PFSK-1 (cell line): Measurements from ENCODE around the gene TNFRSF13B.

Source experiments
- FOXP2 ChIP-seq: optimal IDR thresholded peaks from 2 replicates; pipeline ENCODE3; 2011; ENCODE audit warnings: borderline replicate concordance, control low read depth, inconsistent platforms; ENCODE audit not compliant: insufficient read depth; ENCODE audit errors: extremely low read length, extremely low read depth
- POLR2AphosphoS5 ChIP-seq: IDR thresholded peaks from 2 replicates; pipeline ENCODE4 v1.6.1; 2012; ENCODE audit warnings: low read depth, mild to moderate bottlenecking, control low read depth, low read length, moderate library complexity
- SIN3A ChIP-seq: IDR thresholded peaks from 2 replicates; pipeline ENCODE4 v1.6.1; 2012; ENCODE audit warnings: mild to moderate bottlenecking, low read length, moderate library complexity, borderline replicate concordance; ENCODE audit not compliant: insufficient read depth
- TAF1 ChIP-seq: IDR thresholded peaks from 2 replicates; pipeline ENCODE4 v1.6.1; 2012; ENCODE audit warnings: low read length, control low read depth, borderline replicate concordance; ENCODE audit not compliant: insufficient read depth
- TF ChIP-seq, protein P1 (sequence below), 2 experiments: IDR thresholded peaks; 2 replicates each; pipeline versions ENCODE4 v1.6.1 to v1.8.0; 2011 to 2012; ENCODE audit warnings: low read depth in 2 of 2, low read length in 2 of 2, control low read depth in 1 of 2, inconsistent platforms in 1 of 2, mild to moderate bottlenecking in 1 of 2, moderate library complexity in 1 of 2; ENCODE audit not compliant: insufficient read depth in 1 of 2

TNFRSF13B gene

DNA sequence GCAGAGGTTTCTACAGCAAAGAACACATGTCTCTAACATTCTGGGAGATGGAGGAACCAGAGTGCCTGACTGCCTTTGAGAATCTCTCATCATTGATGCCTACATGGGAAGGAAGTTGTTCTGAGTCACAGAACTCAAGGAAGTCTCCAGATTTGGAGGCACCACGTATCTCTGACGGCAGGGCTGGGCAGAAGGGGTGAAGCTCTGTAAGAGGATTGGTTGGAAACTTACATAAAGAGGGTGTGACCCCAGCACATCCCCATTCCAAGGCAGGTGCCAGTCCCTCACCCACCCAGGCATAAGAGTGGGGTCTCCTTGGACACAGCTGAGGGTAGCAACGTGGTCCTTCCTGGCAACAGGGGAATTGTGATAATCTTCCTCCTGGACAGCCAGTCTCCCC is 17.4 kb downstream of the TNFRSF13B start:
- TF ChIP-seq, protein P1, sequence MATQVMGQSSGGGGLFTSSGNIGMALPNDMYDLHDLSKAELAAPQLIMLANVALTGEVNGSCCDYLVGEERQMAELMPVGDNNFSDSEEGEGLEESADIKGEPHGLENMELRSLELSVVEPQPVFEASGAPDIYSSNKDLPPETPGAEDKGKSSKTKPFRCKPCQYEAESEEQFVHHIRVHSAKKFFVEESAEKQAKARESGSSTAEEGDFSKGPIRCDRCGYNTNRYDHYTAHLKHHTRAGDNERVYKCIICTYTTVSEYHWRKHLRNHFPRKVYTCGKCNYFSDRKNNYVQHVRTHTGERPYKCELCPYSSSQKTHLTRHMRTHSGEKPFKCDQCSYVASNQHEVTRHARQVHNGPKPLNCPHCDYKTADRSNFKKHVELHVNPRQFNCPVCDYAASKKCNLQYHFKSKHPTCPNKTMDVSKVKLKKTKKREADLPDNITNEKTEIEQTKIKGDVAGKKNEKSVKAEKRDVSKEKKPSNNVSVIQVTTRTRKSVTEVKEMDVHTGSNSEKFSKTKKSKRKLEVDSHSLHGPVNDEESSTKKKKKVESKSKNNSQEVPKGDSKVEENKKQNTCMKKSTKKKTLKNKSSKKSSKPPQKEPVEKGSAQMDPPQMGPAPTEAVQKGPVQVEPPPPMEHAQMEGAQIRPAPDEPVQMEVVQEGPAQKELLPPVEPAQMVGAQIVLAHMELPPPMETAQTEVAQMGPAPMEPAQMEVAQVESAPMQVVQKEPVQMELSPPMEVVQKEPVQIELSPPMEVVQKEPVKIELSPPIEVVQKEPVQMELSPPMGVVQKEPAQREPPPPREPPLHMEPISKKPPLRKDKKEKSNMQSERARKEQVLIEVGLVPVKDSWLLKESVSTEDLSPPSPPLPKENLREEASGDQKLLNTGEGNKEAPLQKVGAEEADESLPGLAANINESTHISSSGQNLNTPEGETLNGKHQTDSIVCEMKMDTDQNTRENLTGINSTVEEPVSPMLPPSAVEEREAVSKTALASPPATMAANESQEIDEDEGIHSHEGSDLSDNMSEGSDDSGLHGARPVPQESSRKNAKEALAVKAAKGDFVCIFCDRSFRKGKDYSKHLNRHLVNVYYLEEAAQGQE (IDR thresholded peaks at IDR 0.05; ENCODE audit: insufficient read depth in 1 of 2, low read depth in 2 of 2, low read length in 2 of 2) = no peak
- TF ChIP-seq FOXP2 (no peak), TAF1 (no peak), POLR2AphosphoS5 (no peak), SIN3A (no peak)

- TF ChIP-seq SIN3A (no peak), TAF1 (no peak), FOXP2 (no peak), POLR2AphosphoS5 (no peak)
- TF ChIP-seq, protein P1 (IDR thresholded peaks at IDR 0.05; ENCODE audit: insufficient read depth in 1 of 2, low read depth in 2 of 2, low read length in 2 of 2) = no peak
These were observed 18.1 kb downstream of the TNFRSF13B start for GRCh38 chr17:16953841-16954240.

- no peak for TF ChIP-seq TAF1
These were observed 18.6 kb downstream of the TNFRSF13B start for GRCh38 chr17:16953347-16953746.

DNA sequence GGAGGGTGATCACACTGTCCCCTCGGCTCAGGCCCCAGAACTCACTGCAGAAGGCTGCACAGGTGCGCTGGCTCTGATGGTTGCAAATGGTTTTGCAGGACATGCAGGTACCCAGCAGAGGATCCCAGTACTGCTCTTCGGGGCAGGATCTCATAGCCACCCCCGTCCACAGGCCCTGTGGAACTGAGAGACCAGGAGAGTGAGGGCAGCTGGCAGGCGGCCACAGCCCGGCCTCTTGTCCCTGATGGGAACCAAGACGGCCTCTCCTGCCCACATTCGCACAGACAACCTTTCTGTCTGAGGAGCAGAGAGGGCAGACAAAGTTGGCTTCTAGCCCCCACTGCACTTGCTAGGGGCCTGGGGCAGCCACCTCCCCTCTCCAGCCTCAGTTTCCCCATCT is 19.5 kb downstream of the TNFRSF13B start:
- TF ChIP-seq FOXP2 (no peak), TAF1 (no peak), POLR2AphosphoS5 (no peak), SIN3A (no peak)
- TF ChIP-seq, protein P1 (IDR thresholded peaks at IDR 0.05; ENCODE audit: insufficient read depth in 1 of 2, low read depth in 2 of 2, low read length in 2 of 2) = no peak

- TF ChIP-seq, protein P1 (IDR thresholded peaks at IDR 0.05; ENCODE audit: insufficient read depth in 1 of 2, low read depth in 2 of 2, low read length in 2 of 2) = no peak
These were observed 21.4 kb downstream of the TNFRSF13B start for GRCh38 chr17:16950488-16950887.
